ENCODE results near the gene CALN1.
"Not testable (repeated sequence)": the region's sequence is repeated elsewhere in the genome, so short reads cannot be mapped to it uniquely, and the experiment has no call there.

The CALN1 gene

DNA sequence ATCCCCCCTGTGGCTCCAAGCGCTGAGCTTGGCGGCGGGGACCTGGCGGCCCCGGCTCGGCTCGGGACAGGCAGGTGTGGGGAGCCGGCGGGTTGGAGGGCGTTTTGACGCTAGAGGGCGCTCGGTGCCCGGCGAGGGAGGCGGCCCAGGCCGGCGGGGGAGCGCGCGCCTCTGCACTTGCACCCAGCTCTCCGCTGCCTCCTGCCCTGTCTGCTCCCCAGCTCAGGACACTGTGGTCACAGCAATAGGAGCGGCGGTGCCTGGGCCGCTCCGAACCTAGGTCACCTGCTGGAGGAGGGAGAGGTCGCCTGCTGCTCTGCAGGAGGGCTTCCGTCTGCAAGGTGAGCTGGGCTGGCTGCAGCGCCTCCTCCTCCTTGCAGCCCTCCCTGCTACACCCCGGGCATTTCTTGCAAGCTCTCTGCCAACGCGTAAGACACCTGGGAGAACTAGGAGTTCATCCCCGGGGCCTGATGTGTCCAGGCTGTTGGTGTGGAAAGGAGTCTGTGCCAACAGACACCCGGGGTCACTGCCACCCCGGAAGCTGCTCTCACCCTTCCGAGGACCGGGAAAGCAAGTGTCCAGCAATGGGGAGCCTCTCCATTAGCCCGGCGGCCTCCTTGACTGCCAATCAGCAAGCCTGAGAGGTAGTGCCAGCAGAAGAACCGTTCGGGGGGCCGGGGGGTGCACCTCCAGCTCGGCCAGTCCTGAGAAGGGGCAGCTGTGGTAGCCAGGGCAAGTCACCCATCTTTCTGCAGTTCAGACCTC lies 659.8 kb downstream of the CALN1 start:
- no peak for DNase-seq (ENCODE audit: extremely low read depth, low read depth)
- no peak overlapping the region for H3K4me3 ChIP-seq (replicated peaks; ENCODE audit: low read depth, low read length)
- TF ChIP-seq, protein P1, sequence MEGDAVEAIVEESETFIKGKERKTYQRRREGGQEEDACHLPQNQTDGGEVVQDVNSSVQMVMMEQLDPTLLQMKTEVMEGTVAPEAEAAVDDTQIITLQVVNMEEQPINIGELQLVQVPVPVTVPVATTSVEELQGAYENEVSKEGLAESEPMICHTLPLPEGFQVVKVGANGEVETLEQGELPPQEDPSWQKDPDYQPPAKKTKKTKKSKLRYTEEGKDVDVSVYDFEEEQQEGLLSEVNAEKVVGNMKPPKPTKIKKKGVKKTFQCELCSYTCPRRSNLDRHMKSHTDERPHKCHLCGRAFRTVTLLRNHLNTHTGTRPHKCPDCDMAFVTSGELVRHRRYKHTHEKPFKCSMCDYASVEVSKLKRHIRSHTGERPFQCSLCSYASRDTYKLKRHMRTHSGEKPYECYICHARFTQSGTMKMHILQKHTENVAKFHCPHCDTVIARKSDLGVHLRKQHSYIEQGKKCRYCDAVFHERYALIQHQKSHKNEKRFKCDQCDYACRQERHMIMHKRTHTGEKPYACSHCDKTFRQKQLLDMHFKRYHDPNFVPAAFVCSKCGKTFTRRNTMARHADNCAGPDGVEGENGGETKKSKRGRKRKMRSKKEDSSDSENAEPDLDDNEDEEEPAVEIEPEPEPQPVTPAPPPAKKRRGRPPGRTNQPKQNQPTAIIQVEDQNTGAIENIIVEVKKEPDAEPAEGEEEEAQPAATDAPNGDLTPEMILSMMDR (IDR thresholded peaks at IDR 0.05; ENCODE audit: low read depth, low read length, missing control alignments): peak; percentile 46

DNA sequence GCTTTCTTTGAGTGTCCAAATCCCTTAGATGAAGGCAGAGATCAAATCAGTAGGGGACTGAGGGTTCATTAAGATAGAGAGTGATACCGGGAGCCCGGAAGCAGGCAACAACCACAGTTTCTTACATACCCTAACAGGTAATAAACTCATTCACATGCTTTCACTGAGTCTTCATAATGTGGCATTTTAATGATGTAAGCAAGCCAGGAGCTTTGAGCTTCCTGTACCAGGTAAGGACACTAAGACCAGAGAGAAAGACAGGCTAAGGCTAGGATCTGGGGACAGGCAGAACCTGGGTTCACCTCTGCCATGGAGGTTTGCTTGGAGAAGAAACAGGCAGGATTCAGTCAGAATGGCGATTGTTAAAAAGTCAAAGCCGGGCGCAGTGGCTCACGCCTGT lies 661.8 kb downstream of the CALN1 start:
- DNase-seq (ENCODE audit: extremely low read depth, low read depth): no peak
- TF ChIP-seq, protein P1 (IDR thresholded peaks at IDR 0.05; ENCODE audit: low read depth, low read length, missing control alignments): no peak
- no peak overlapping the region for H3K4me3 ChIP-seq (replicated peaks; ENCODE audit: low read depth, low read length)

DNA sequence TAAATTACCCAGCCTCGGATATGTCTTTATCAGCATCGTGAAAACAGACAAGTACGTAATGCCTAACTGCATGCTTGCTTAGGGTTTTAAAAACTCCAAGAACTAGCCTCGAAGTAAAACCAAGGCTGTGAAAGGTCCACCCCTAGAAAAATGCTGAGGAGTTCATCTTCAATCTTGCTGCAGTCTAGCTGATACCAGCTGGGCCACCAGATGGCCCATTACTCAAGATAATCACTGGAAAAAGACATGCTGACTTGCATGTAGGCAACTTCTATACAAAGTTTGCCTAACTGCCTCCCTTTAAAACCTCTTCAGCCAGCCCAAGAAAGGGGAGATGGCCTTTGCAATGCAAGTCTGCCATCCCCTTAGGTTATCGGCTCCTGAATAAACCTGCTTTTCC lies 666.1 kb downstream of the CALN1 start:
- DNase-seq (ENCODE audit: extremely low read depth, low read depth): no peak
- TF ChIP-seq, protein P1 (IDR thresholded peaks at IDR 0.05; ENCODE audit: low read depth, low read length, missing control alignments): no peak
- H3K4me3 ChIP-seq (replicated peaks; ENCODE audit: low read depth, low read length): no peak overlapping the region

DNA sequence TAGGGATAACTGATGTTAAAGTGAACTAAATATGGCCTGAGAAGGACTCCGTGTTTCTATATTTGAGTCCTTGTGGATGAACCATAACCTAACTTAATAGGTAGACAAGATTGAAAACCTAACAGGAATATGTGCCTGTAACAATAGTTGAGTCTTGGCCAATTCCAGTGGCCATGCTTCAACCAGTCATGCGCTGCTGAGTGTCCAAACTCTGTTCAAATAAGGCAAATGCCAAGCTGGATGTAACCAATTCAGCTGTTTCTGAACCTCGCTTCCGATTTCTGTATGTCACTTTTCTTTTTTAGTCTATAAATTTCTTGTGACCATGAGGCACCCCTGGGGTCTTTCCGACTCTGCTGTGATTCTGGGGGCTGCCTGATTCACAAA lies 672.0 kb downstream of the CALN1 start:
- DNase-seq (ENCODE audit: extremely low read depth, low read depth): no peak
- TF ChIP-seq, protein P1 (IDR thresholded peaks at IDR 0.05; ENCODE audit: low read depth, low read length, missing control alignments): no peak
- H3K4me3 ChIP-seq (replicated peaks; ENCODE audit: low read depth, low read length): no peak overlapping the region

DNA sequence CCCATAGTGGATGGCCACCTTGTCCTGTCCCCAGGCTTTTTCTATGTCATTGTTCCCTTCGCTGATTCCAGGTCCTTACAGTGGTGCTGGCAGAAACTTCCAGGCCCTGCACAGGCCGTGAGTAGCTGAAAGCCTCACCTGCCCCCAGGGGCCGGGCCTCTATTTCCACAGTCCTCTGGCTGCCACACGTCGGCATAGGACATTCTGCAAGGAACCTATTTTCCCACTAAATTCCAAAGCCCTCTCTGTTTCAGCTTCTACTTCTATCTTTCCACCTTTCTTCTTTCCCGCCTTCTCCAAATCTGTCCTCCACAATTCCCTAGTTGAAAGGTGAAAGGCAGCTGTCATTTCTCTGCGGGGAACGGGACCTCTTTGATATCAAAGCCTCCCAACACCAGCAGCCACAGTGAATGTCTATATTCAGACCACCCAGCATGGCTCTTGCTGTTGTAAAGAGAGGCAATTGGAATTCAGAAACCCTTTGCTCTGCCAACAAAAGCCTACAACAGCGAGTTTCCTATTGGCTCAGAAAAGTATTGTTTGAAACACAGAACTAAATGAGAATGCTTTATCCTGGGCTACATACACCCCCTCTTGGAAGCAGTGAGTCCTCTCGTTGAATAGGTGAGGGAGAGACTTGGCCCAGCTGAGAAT lies 672.5 kb downstream of the CALN1 start:
- TF ChIP-seq, protein P1 (IDR thresholded peaks at IDR 0.05; ENCODE audit: low read depth, low read length, missing control alignments): no peak
- H3K4me3 ChIP-seq (replicated peaks; ENCODE audit: low read depth, low read length): no peak overlapping the region
- no peak for DNase-seq (ENCODE audit: extremely low read depth, low read depth)

DNA sequence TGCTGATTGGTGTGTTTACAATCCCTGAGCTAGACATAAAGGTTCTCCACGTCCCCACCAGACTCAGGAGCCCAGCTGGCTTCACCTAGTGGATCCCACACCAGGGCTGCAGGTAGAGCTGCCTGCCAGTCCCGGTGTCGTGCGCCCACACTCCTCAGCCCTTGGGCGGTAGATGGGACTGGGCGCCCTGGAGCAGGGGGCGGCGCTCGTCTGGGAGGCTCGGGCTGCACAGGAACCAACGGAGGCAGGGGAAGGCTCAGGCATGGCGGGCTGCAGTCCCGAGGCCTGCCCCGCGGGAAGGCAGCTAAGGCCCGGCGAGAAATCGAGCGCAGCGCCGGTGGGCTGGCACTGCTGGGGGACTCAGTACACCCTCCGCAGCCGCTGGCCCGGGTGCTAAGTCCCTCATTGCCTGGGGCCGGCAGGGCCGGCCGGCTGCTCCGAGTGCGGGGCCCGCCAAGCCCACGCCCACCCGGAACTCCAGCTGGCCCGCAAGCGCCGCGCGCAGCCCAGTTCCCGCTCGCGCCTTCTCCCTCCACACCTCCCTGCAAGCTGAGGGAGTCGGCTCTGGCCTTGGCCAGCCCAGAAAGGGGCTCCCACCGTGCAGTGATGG lies 674.1 kb downstream of the CALN1 start:
- H3K4me3 ChIP-seq (replicated peaks; ENCODE audit: low read depth, low read length); DNase-seq (ENCODE audit: extremely low read depth, low read depth): not testable (repeated sequence)

DNA sequence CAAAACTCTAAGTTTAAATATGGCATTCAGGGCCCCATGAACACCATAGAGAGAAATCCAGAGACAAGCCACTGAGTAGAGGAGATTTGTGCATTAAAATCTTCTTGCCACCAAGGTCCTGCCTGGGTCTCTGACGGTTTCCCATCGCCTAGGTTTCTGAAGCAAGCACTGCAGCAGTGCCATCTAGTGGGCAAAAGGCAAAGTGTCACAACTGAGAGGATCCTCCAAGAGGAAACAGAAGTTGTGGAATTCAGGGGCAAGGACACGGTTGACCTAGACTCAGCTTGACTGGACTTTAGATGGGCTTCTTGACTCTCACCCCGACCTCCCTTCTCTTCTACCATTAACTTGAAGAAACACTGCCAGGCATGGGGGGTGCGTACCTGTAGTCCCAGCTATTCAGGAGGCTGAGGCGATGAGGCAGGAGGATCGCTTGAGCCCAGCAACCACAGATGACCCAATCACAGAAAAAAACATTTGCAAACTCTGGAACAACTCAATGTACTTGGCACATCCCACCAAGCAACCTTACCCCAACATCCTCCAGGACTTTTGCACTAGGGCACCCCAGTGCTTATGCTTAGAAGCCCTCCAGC lies 676.1 kb downstream of the CALN1 start:
- no peak overlapping the region for H3K4me3 ChIP-seq (replicated peaks; ENCODE audit: low read depth, low read length)
- peak; percentile 11 for DNase-seq (ENCODE audit: extremely low read depth, low read depth)

More for the DNA sequence above, 676.1 kb downstream of the CALN1 start:
- TF ChIP-seq, protein P1 (IDR thresholded peaks at IDR 0.05; ENCODE audit: low read depth, low read length, missing control alignments): peak; percentile 84
